ENCODE measurements around the gene FRY.
"Not testable (repeated sequence)": the region's sequence is repeated elsewhere in the genome, so short reads cannot be mapped to it uniquely, and the experiment has no call there.

Gene FRY

GRCh38 chr13:32042551-32042950, 11.0 kb downstream of the FRY start:
- H3K4me3 ChIP-seq (ENCODE audit: low read length) = no peak overlapping the region
- peaks cover 28% of the 10 kb centered on the region for H3K4me1 ChIP-seq (ENCODE audit: control insufficient read depth, insufficient read depth, low read length)
- H3K36me3 ChIP-seq (ENCODE audit: control insufficient read depth, insufficient read depth, low read length, severe bottlenecking) = no peaks in the 10 kb centered on the region
- H3K27me3 ChIP-seq (replicated peaks; ENCODE audit: control insufficient read depth, insufficient read depth, low read length) = no peaks in the 10 kb centered on the region
- H3K9me3 ChIP-seq (ENCODE audit: control insufficient read depth, low read length) = no peaks in the 10 kb centered on the region
- no peak overlapping the region for H3K9ac ChIP-seq (ENCODE audit: low read length)
- DNase-seq (ENCODE audit: low read depth) = no peak

- no peak for DNase-seq (ENCODE audit: low read depth)
- Histone ChIP-seq H3K27me3 (replicated peaks; ENCODE audit: control insufficient read depth, insufficient read depth, low read length) (no peaks in the 10 kb centered on the region), H3K9ac (ENCODE audit: low read length) (no peak overlapping the region), H3K4me3 (ENCODE audit: low read length) (no peak overlapping the region), H3K9me3 (ENCODE audit: control insufficient read depth, low read length) (no peaks in the 10 kb centered on the region), H3K4me1 (ENCODE audit: control insufficient read depth, insufficient read depth, low read length) (peaks cover 34% of the 10 kb centered on the region), H3K36me3 (ENCODE audit: control insufficient read depth, insufficient read depth, low read length, severe bottlenecking) (no peaks in the 10 kb centered on the region)
These were observed 12.9 kb downstream of the FRY start for GRCh38 chr13:32044446-32044845.

GRCh38 chr13:32045537-32045936, 14.0 kb downstream of the FRY start:
- no peak overlapping the region for H3K9ac ChIP-seq (ENCODE audit: low read length)
- no peak overlapping the region for H3K4me3 ChIP-seq (ENCODE audit: low read length)
- no peaks in the 10 kb centered on the region for H3K9me3 ChIP-seq (ENCODE audit: control insufficient read depth, low read length)
- H3K27me3 ChIP-seq (replicated peaks; ENCODE audit: control insufficient read depth, insufficient read depth, low read length) = no peaks in the 10 kb centered on the region
- peaks cover 34% of the 10 kb centered on the region for H3K4me1 ChIP-seq (ENCODE audit: control insufficient read depth, insufficient read depth, low read length)
- no peak for DNase-seq (ENCODE audit: low read depth)
- H3K36me3 ChIP-seq (ENCODE audit: control insufficient read depth, insufficient read depth, low read length, severe bottlenecking) = no peaks in the 10 kb centered on the region

GRCh38 chr13:32045982-32046785, 14.6 kb downstream of the FRY start:
- DNase-seq (ENCODE audit: low read depth) = peak; percentile 68
- H3K36me3 ChIP-seq (ENCODE audit: control insufficient read depth, insufficient read depth, low read length, severe bottlenecking) = no peaks in the 10 kb centered on the region
- H3K9ac ChIP-seq (ENCODE audit: low read length) = no peak overlapping the region
- H3K27me3 ChIP-seq (replicated peaks; ENCODE audit: control insufficient read depth, insufficient read depth, low read length) = no peaks in the 10 kb centered on the region
- no peaks in the 10 kb centered on the region for H3K9me3 ChIP-seq (ENCODE audit: control insufficient read depth, low read length)
- H3K4me1 ChIP-seq (ENCODE audit: control insufficient read depth, insufficient read depth, low read length) = peaks cover 34% of the 10 kb centered on the region
- H3K4me3 ChIP-seq (ENCODE audit: low read length) = no peak overlapping the region

- no peak for DNase-seq (ENCODE audit: low read depth)
- Histone ChIP-seq H3K9ac (ENCODE audit: low read length) (no peak overlapping the region), H3K9me3 (ENCODE audit: control insufficient read depth, low read length) (no peaks in the 10 kb centered on the region)
These were observed 15.5 kb downstream of the FRY start for GRCh38 chr13:32047088-32047487.

GRCh38 chr13:32047793-32048192, 16.2 kb downstream of the FRY start:
- DNase-seq (ENCODE audit: low read depth) = no peak
- Histone ChIP-seq H3K9ac (ENCODE audit: low read length) (no peak overlapping the region), H3K36me3 (ENCODE audit: control insufficient read depth, insufficient read depth, low read length, severe bottlenecking) (no peaks in the 10 kb centered on the region), H3K27me3 (replicated peaks; ENCODE audit: control insufficient read depth, insufficient read depth, low read length) (no peaks in the 10 kb centered on the region), H3K4me3 (ENCODE audit: low read length) (no peak overlapping the region), H3K4me1 (ENCODE audit: control insufficient read depth, insufficient read depth, low read length) (peaks cover 26% of the 10 kb centered on the region), H3K9me3 (ENCODE audit: control insufficient read depth, low read length) (no peaks in the 10 kb centered on the region)

More at GRCh38 chr13:32047088-32047487, 15.5 kb downstream of the FRY start:
- H3K4me1 ChIP-seq (ENCODE audit: control insufficient read depth, insufficient read depth, low read length) = peaks cover 31% of the 10 kb centered on the region
- H3K27me3 ChIP-seq (replicated peaks; ENCODE audit: control insufficient read depth, insufficient read depth, low read length) = no peaks in the 10 kb centered on the region
- no peaks in the 10 kb centered on the region for H3K36me3 ChIP-seq (ENCODE audit: control insufficient read depth, insufficient read depth, low read length, severe bottlenecking)
- H3K4me3 ChIP-seq (ENCODE audit: low read length) = no peak overlapping the region

GRCh38 chr13:32048816-32049215, 17.2 kb downstream of the FRY start:
- H3K36me3 ChIP-seq (ENCODE audit: control insufficient read depth, insufficient read depth, low read length, severe bottlenecking) = no peaks in the 10 kb centered on the region
- H3K4me1 ChIP-seq (ENCODE audit: control insufficient read depth, insufficient read depth, low read length) = peaks cover 26% of the 10 kb centered on the region
- no peak overlapping the region for H3K9ac ChIP-seq (ENCODE audit: low read length)
- no peaks in the 10 kb centered on the region for H3K9me3 ChIP-seq (ENCODE audit: control insufficient read depth, low read length)
- no peaks in the 10 kb centered on the region for H3K27me3 ChIP-seq (replicated peaks; ENCODE audit: control insufficient read depth, insufficient read depth, low read length)
- no peak overlapping the region for H3K4me3 ChIP-seq (ENCODE audit: low read length)
- DNase-seq (ENCODE audit: low read depth) = no peak

- Histone ChIP-seq H3K36me3 (ENCODE audit: control insufficient read depth, insufficient read depth, low read length, severe bottlenecking) (no peaks in the 10 kb centered on the region), H3K4me3 (ENCODE audit: low read length) (no peak overlapping the region), H3K9ac (ENCODE audit: low read length) (no peak overlapping the region), H3K9me3 (ENCODE audit: control insufficient read depth, low read length) (no peaks in the 10 kb centered on the region), H3K4me1 (ENCODE audit: control insufficient read depth, insufficient read depth, low read length) (peaks cover 16% of the 10 kb centered on the region), H3K27me3 (replicated peaks; ENCODE audit: control insufficient read depth, insufficient read depth, low read length) (no peaks in the 10 kb centered on the region)
- no peak for DNase-seq (ENCODE audit: low read depth)
These were observed 19.6 kb downstream of the FRY start for GRCh38 chr13:32051156-32051555.

GRCh38 chr13:32056316-32056715, 24.7 kb downstream of the FRY start:
- Histone ChIP-seq H3K27me3 (replicated peaks; ENCODE audit: control insufficient read depth, insufficient read depth, low read length) (no peaks in the 10 kb centered on the region), H3K9ac (ENCODE audit: low read length) (no peak overlapping the region), H3K9me3 (ENCODE audit: control insufficient read depth, low read length) (no peaks in the 10 kb centered on the region), H3K36me3 (ENCODE audit: control insufficient read depth, insufficient read depth, low read length, severe bottlenecking) (no peaks in the 10 kb centered on the region), H3K4me3 (ENCODE audit: low read length) (no peak overlapping the region), H3K4me1 (ENCODE audit: control insufficient read depth, insufficient read depth, low read length) (no peaks in the 10 kb centered on the region)
- no peak for DNase-seq (ENCODE audit: low read depth)

- not testable (repeated sequence) for H3K9ac ChIP-seq (ENCODE audit: low read length); H3K9me3 ChIP-seq (ENCODE audit: control insufficient read depth, low read length); H3K36me3 ChIP-seq (ENCODE audit: control insufficient read depth, insufficient read depth, low read length, severe bottlenecking); H3K4me1 ChIP-seq (ENCODE audit: control insufficient read depth, insufficient read depth, low read length); DNase-seq (ENCODE audit: low read depth); H3K27me3 ChIP-seq (replicated peaks; ENCODE audit: control insufficient read depth, insufficient read depth, low read length); H3K4me3 ChIP-seq (ENCODE audit: low read length)
These were observed 25.8 kb downstream of the FRY start for GRCh38 chr13:32057325-32057724.

- DNase-seq (ENCODE audit: low read depth) = no peak
- Histone ChIP-seq H3K4me1 (ENCODE audit: control insufficient read depth, insufficient read depth, low read length) (no peaks in the 10 kb centered on the region), H3K27me3 (replicated peaks; ENCODE audit: control insufficient read depth, insufficient read depth, low read length) (no peaks in the 10 kb centered on the region), H3K9ac (ENCODE audit: low read length) (no peak overlapping the region), H3K4me3 (ENCODE audit: low read length) (no peak overlapping the region), H3K9me3 (ENCODE audit: control insufficient read depth, low read length) (no peaks in the 10 kb centered on the region), H3K36me3 (ENCODE audit: control insufficient read depth, insufficient read depth, low read length, severe bottlenecking) (no peaks in the 10 kb centered on the region)
These were observed 28.0 kb downstream of the FRY start for GRCh38 chr13:32059511-32059984.

All from adipocyte (in vitro differentiated cells).